GM12878 (cell line): ENCODE results near the gene CAMKMT.

Experiments used
- EED ChIP-seq: sonication (generic); IDR thresholded peaks from 2 replicates; pipeline ENCODE4 v1.6.1; 2016; ENCODE audit warnings: antibody characterized with exemption, low read depth
- MAX ChIP-seq: IDR thresholded peaks from 2 replicates; pipeline ENCODE4 v1.6.1; 2012; ENCODE audit warnings: low read depth, low read length, improper control_type of control experiment
- MXI1 ChIP-seq: fragments of 150-350 bp; IDR thresholded peaks from 2 replicates; pipeline ENCODE4 v1.6.1; 2011; ENCODE audit warnings: low read depth, mild to moderate bottlenecking, inconsistent platforms, low read length, improper control_type of control experiment
- POLR2A ChIP-seq: IDR thresholded peaks from 2 replicates; pipeline ENCODE4 v1.6.1; 2011; ENCODE audit warnings: low read depth, mild to moderate bottlenecking, low read length
- SIN3A ChIP-seq: IDR thresholded peaks from 2 replicates; pipeline ENCODE4 v1.6.1; 2012; ENCODE audit warnings: low read depth, low read length, improper control_type of control experiment
- TF ChIP-seq, protein P1 (sequence below), 3 experiments: IDR thresholded peaks in 2 of 3; conservative IDR thresholded peaks in 1 of 3; 2 replicates each; pipeline ENCODE4 v1.5.1; 2011; ENCODE audit warnings: low read depth in 3 of 3, low read length in 3 of 3, mild to moderate bottlenecking in 3 of 3, control low read depth in 2 of 3, moderate library complexity in 2 of 3, inconsistent platforms in 1 of 3, mixed read lengths in 1 of 3; ENCODE audit not compliant: control insufficient read depth in 2 of 3, insufficient read depth in 1 of 3; ENCODE audit errors: extremely low read depth in 1 of 3

DNA sequence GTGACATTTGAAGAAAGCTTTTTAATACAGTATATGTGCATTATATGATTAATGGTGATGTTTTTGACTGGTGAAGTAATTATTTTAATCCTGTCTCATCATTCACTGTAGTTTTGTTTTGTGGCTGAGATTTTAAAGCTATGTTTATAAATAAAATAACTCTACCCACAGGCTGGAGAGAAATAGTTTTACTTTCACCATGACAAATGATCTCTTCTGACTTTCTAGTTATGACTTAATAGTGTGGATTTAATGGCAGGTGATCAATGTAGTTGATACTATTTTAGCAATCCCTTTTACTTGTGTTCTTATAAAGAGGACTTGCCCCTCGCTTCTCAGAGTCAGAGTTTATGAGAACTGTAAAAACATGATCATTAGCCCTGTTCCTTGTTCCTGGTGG, 290.2 kb downstream of the CAMKMT start:
- TF ChIP-seq MAX (no peak), MXI1 (no peak), SIN3A (no peak), POLR2A (no peak), EED (no peak)
- TF ChIP-seq, protein P1, sequence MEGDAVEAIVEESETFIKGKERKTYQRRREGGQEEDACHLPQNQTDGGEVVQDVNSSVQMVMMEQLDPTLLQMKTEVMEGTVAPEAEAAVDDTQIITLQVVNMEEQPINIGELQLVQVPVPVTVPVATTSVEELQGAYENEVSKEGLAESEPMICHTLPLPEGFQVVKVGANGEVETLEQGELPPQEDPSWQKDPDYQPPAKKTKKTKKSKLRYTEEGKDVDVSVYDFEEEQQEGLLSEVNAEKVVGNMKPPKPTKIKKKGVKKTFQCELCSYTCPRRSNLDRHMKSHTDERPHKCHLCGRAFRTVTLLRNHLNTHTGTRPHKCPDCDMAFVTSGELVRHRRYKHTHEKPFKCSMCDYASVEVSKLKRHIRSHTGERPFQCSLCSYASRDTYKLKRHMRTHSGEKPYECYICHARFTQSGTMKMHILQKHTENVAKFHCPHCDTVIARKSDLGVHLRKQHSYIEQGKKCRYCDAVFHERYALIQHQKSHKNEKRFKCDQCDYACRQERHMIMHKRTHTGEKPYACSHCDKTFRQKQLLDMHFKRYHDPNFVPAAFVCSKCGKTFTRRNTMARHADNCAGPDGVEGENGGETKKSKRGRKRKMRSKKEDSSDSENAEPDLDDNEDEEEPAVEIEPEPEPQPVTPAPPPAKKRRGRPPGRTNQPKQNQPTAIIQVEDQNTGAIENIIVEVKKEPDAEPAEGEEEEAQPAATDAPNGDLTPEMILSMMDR (IDR thresholded peaks at IDR 0.05 in 2 of 3, conservative IDR thresholded peaks at IDR 0.05 in 1 of 3; ENCODE audit: control insufficient read depth in 2 of 3, extremely low read depth in 1 of 3, insufficient read depth in 1 of 3, low read depth in 3 of 3, low read length in 3 of 3): no peak
